Endothelial cell of umbilical vein (primary cell): ENCODE data around the gene POLE.

Experiments used
- EZH2 ChIP-seq: IDR thresholded peaks from 2 replicates; pipeline ENCODE4 v1.6.1; 2012; ENCODE audit warnings: borderline replicate concordance, low read depth, mild to moderate bottlenecking, moderate library complexity, low read length, inconsistent platforms; ENCODE audit not compliant: severe bottlenecking
- FOS ChIP-seq: IDR thresholded peaks from 2 replicates; pipeline ENCODE4 v1.6.1; 2011; ENCODE audit warnings: mild to moderate bottlenecking, low read length, moderate library complexity, borderline replicate concordance; ENCODE audit not compliant: insufficient read depth
- POLR2A ChIP-seq: IDR thresholded peaks from 2 replicates; pipeline ENCODE4 v1.6.1; 2012; ENCODE audit warnings: low read depth, mild to moderate bottlenecking, control low read depth, low read length
- POLR2AphosphoS5 ChIP-seq: IDR thresholded peaks from 2 replicates; pipeline ENCODE4 v1.6.1; 2012; ENCODE audit warnings: low read depth, mild to moderate bottlenecking, control low read depth, low read length, moderate library complexity; ENCODE audit not compliant: insufficient read depth
- TF ChIP-seq, protein P1 (sequence below), 2 donors: IDR thresholded peaks; 1 replicate in 1 of 2; 2 replicates in 1 of 2; pipeline ENCODE4 v1.5.1; 2011; ENCODE audit warnings: low read length in 2 of 2, mild to moderate bottlenecking in 2 of 2, moderate library complexity in 2 of 2, control low read depth in 1 of 2, inconsistent platforms in 1 of 2, low read depth in 1 of 2; ENCODE audit not compliant: insufficient read depth in 1 of 2; ENCODE audit errors: extremely low read depth in 1 of 2
- TF ChIP-seq, protein P2 (sequence below): IDR thresholded peaks from 2 replicates; pipeline ENCODE4 v1.6.1; 2011; ENCODE audit not compliant: insufficient read depth, insufficient read length

DNA sequence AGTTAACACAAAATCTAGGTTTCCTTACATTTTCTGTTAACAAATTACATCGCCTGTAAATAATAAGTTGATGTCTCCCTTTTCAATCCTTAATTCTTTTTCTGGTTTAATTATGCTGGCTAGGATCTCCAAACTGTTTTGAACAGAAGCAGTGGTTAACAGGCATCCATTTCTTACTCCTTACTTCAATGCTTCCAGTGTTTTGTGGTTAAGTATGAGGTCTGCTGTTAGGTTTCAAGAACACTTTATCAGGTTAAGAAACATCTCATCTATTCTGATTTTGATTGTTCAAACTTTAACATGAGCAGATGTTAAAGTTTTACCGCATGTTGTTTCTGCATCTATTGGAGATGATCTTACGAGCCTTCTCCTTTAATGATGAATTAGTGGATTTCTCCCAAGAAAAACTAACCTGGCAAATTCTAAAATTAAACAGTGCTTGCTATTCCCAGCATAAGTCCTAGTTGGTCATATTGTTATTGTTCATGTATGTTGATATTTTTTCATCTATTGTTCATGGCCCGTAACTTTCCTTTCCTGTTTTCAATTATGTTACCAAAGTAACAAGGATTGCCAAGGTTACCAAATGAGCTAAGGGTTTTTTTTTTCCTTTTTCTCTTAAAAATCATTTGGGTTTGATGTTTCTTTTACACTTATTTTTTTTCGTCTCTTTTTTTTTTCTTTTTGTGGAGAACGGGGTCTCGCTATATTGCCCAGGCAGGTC, 33.4 kb downstream of the POLE start:
- TF ChIP-seq, protein P1, sequence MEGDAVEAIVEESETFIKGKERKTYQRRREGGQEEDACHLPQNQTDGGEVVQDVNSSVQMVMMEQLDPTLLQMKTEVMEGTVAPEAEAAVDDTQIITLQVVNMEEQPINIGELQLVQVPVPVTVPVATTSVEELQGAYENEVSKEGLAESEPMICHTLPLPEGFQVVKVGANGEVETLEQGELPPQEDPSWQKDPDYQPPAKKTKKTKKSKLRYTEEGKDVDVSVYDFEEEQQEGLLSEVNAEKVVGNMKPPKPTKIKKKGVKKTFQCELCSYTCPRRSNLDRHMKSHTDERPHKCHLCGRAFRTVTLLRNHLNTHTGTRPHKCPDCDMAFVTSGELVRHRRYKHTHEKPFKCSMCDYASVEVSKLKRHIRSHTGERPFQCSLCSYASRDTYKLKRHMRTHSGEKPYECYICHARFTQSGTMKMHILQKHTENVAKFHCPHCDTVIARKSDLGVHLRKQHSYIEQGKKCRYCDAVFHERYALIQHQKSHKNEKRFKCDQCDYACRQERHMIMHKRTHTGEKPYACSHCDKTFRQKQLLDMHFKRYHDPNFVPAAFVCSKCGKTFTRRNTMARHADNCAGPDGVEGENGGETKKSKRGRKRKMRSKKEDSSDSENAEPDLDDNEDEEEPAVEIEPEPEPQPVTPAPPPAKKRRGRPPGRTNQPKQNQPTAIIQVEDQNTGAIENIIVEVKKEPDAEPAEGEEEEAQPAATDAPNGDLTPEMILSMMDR (IDR thresholded peaks at IDR 0.05; ENCODE audit: extremely low read depth in 1 of 2, insufficient read depth in 1 of 2, low read depth in 1 of 2, low read length in 2 of 2): no peak
- no peak for TF ChIP-seq POLR2A
- no peak for TF ChIP-seq FOS
- TF ChIP-seq POLR2AphosphoS5: no peak
- TF ChIP-seq, protein P2, sequence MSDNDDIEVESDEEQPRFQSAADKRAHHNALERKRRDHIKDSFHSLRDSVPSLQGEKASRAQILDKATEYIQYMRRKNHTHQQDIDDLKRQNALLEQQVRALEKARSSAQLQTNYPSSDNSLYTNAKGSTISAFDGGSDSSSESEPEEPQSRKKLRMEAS: no peak
- no peak for TF ChIP-seq EZH2
